NCI-H510A (cell line): ENCODE measurements around the gene NOG.

Experiments
- DNase-seq: peaks from one replicate; lab custom pipeline; 2025; lab: John Stamatoyannopoulos, UW

Gene NOG

GRCh38 chr17:56593646-56594319 is at the start of gene NOG:
Gene NOG (plus strand): TSS chr17:56593699. CDS start chr17:56594224, 525 bp downstream.
- peak; percentile 70 for DNase-seq

GRCh38 chr17:56545106-56545505 is 48.4 kb upstream of the NOG start:
- DNase-seq, result no peak

DNA sequence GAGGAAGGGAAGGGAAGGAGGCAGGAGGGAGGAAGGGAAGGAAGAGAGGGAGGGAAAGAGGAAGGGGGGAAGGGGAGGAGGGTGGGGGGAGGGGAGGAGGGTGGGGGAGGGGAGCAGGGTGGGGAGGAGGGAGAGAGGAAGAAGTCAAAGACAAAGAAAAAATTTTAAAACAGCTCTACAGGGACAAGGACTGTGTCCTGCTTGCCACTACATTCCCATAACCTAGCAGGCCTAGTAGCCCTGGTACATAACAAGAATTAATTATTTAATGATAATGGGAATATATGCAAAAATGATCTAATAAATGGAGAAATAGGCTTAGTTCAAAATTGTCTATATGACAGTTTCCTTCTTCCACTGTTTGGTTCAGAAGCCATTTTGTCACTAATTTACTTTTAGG is 47.6 kb upstream of the NOG start:
- DNase-seq, result no peak

DNA sequence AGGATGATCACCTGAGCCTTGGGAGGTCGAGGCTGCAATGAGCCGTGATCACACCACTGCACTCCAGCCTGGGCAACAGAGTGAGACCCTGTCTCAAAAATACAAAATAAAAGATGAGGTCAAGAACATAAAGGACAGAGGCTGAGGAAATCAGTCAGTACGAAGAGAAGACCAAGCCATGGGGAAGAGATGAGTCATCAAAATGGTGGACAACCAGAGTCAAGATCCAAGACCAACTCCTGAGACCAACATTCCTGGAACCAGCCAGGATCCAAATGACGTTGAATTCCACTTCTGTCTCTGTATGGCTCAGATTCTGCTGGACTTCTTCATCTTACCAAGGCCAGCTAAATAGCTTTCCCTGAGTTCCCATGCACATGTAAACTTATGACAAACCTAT is 44.8 kb upstream of the NOG start:
- DNase-seq, result no peak

- no peak for DNase-seq
These were observed 44.0 kb upstream of the NOG start for GRCh38 chr17:56549501-56549900.

- no peak for DNase-seq
These were observed 35.8 kb upstream of the NOG start for GRCh38 chr17:56557682-56558081.

- no peak for DNase-seq
These were observed 35.4 kb upstream of the NOG start for GRCh38 chr17:56558088-56558487.

- DNase-seq, result no peak
These were observed 23.3 kb upstream of the NOG start for GRCh38 chr17:56570199-56570598.

- no peak for DNase-seq
These were observed 22.0 kb upstream of the NOG start for GRCh38 chr17:56571456-56571855.

DNA sequence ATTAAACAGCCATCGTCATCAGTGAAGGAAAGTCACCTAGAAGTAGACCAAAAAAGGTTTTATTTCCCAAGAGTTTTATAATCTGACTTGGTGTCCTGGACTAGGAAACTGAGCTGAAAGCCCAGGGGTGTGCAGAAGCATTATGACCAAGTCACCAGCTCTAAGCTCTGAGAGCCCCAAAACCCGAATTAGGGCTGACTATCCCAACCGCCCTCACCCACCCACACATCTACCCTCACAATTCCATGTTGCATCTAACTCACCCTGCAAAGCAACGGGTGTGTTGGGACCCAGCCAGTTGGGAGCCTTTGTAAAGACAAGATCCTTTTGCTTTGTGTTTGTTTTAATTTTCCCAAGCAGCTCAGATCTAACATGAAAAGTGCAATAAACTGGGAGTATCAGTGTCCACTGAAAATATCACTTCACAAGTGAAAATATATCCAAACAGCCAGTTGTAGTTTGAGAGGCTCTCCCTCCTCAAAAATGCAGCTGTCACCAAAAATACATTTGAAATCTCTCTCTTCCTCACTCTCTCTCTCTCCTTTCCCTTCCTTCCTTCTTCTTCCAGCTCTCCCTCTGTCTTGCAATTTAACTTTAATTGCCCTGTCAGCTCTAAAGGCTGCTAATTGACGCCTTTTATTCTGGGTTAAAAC is 16.2 kb upstream of the NOG start:
- DNase-seq, result no peak

DNA sequence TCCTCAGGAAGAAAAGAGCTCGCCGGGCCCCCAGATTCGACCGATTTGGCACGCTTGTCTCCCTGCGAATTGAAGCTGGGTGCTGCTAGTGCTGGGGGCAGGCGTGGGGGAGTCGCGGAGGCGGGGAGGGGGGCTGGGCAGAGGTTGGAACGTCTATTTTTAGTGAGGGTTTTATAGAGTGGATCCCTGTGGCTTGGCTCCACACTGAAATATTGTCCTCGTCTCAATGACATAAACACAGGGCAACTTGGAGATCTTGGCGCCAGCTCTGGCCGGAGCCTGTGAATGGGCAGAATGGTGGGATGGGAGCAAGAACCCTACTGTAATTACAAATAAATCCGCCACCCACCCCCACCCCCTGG is 15.7 kb upstream of the NOG start:
- no peak for DNase-seq

- DNase-seq, result no peak
These were observed 11.6 kb upstream of the NOG start for GRCh38 chr17:56581635-56582627.

DNA sequence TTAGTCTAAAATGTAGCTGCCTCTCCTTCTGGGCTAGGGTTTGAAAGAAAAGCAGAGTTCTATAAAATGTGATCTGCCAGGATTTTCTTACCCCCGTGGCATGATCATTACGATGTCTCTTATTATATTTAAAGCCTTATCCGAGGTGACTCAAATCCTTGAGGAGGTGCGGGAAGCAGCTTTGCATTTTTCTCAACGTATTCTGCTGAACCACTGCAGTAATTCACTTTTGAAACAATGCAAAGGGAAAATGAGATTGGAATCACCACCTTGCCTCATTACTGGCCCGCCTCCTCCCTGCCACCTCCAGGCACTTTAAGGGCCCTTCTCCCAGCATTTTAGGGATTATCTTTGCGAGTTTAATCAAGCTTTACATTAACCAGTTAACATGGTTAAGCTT is 9.7 kb upstream of the NOG start:
- DNase-seq, result no peak

- DNase-seq, result no peak
These were observed 6.2 kb upstream of the NOG start for GRCh38 chr17:56587298-56587697.

DNA sequence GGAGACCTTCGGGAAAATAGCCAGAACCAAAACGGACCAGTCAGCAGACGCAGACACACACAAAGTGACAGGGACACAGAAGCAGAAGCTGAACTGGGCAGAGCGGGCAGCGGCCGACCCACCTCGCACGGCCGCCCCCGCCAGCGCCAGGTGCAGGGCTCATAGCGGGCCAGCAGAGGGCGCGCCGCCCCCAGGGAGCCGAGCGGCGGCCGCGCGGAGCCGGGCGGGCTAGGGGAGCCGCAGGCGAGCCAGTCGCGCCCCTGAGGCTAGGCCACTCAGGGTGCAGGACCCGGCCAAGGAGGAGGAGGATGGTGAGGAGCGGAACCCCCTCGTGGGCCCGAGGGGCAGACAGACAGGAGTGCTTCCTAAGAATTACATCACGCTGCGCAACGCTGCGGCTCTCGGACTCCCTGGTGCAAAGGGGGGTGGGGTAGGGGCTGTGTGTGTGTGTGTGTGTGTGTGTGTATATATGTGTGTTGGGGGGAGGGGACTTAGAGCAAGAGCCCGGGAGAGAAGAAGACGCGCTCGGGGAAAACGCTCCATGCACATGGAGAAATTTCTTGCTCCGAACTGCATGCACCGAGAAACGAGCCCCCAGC is 913 bp upstream of the NOG start:
- peak; percentile 36 for DNase-seq

DNA sequence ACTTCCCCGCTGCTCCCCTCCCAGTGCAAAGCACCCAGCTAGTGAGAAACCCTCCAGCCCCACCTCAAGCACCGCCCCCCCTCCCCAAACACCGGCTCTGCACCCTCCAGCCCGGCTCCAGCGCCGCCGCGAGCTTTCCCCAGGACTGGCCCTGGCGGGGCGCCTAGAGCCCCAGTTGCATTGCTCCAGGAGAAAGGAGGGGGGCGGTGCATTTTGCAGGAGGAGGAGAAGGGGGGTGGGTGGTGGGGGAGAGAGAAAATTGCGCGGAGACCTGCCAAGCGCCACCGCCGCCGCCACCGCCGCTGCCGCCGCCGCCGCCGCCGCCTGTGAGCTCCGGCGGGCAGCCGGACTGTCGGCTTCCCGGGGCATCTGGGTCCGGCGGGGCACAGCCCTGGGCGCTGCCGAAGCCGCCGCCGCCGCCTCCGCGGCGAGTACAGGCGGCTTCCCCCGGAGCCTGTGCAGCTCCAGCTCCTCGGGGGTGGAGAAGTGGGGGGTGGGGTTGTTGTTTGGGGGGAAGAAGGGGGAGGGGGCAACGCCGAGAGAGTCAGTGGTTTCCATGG is 333 bp upstream of the NOG start:
- DNase-seq, result peak; percentile 27

DNA sequence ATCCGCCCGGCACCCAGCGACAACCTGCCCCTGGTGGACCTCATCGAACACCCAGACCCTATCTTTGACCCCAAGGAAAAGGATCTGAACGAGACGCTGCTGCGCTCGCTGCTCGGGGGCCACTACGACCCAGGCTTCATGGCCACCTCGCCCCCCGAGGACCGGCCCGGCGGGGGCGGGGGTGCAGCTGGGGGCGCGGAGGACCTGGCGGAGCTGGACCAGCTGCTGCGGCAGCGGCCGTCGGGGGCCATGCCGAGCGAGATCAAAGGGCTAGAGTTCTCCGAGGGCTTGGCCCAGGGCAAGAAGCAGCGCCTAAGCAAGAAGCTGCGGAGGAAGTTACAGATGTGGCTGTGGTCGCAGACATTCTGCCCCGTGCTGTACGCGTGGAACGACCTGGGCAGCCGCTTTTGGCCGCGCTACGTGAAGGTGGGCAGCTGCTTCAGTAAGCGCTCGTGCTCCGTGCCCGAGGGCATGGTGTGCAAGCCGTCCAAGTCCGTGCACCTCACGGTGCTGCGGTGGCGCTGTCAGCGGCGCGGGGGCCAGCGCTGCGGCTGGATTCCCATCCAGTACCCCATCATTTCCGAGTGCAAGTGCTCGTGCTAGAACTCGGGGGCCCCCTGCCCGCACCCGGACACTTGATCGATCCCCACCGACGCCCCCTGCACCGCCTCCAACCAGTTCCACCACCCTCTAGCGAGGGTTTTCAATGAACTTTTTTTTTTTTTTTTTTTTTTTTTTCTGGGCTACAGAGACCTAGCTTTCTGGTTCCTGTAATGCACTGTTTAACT is 1.0 kb downstream of the NOG start:
- DNase-seq, result peak; percentile 20

GRCh38 chr17:56595108-56595418 is 1.6 kb downstream of the NOG start:
- DNase-seq, result no peak

DNA sequence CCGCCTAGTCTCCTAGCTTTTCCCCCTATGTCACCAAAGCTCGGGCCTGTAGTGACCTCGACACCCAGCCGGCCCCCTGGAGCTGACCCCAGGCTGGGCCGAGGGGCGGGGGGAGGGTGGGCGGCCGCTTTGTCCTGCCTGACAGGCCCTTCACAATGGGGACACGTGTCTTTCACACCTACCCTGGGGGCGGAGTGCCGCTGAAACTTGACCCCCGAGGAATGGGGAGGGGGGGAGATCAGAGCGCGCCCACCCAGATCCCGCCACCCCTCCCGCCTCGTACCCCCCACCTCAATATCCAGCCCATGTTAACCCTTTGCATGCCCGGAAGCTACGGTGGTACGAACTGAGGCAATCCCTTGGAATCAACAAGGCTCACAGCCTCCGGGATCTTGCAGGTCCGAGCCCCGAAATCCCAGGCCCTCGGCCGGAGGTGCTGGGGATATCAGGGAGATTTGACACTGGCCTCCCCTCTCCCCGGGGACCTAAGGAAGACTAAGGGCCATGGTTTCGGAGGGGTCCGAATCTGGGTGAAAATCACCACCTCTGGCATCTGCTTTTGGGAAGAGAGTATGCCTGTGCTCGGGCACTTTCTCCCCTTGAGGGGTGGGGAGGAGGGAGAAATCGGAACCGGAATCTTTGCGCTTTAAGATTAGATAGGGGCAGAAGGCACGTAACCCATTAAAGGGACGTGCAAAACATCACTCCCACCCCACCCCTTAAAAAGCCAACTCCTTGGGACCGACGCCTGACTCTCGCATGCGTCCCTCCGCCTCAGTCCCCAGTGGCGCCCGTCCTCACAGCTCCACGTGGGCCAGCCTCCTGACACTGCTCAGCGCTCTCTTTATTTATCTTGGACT is 2.6 kb downstream of the NOG start:
- DNase-seq, result peak; percentile 7

DNA sequence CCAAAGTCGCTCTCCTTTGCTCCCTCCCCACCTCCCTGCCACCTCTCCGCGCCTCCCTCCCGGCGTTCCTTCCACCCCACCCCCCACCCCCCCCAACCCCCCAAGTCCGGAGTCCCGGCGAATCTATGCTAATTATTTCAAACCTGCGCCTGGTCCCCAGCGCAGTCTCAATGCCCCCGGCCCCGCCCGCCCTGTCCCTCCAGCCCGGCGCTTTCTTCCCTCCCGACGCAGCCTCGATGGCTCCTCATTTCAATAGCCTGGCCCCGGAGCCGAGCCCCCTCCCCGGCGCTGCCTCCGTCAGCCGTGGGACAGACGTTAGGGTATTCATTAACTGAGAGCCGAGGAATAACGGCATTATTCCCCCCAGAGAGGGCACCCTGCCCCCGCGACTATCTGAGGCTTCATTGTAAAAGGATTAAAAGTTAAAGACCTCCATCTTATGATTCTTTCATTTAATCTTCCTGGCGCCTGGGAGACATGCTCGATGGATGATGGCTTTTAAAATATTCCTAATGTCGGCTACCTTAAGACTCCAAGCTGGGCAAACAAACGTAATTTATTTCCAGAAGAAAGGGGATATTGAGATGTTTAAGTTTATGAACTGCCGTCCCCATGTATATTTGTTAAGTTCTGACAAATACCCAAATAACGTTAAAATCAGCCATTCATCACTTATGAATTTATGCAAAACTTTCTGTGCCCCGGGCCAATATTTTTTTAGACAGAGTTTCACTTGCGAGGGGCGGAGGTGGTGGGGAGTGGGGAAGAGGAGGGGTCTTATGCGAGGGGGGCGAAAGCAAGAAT is 3.4 kb downstream of the NOG start:
- no peak for DNase-seq
